HG03571 (cell line): ENCODE data around the gene EPB41L1.

Source experiments
- ATAC-seq: cut with Tn5 transposase; IDR thresholded peaks from one replicate; pipeline ENCODE4 v1.9.1; 2021; ENCODE audit not compliant: unreplicated experiment

Gene EPB41L1

GRCh38 chr20:36218380-36219064 lies 64.0 kb downstream of the EPB41L1 start:
- ATAC-seq = no peak

- no peak for ATAC-seq
Measured at GRCh38 chr20:36219671-36220220, 65.2 kb downstream of the EPB41L1 start.

- ATAC-seq = no peak
Measured at GRCh38 chr20:36225666-36226065, 71.1 kb downstream of the EPB41L1 start.

GRCh38 chr20:36228770-36229169 lies 74.2 kb downstream of the EPB41L1 start:
- no peak for ATAC-seq

- no peak for ATAC-seq
Measured at GRCh38 chr20:36230019-36230418, 75.5 kb downstream of the EPB41L1 start.

GRCh38 chr20:36231331-36231730 lies 76.8 kb downstream of the EPB41L1 start:
- no peak for ATAC-seq

GRCh38 chr20:36234771-36235320 lies 80.3 kb downstream of the EPB41L1 start:
- ATAC-seq = no peak

GRCh38 chr20:36235892-36236785 lies 81.6 kb downstream of the EPB41L1 start, which contains the start of gene AAR2:
Gene AAR2, plus strand, starts transcription at chr20:36236478. Its CDS starts 3,391 bp downstream, at chr20:36239869.
- no peak for ATAC-seq

GRCh38 chr20:36236786-36237121 lies 82.2 kb downstream of the EPB41L1 start:
- no peak for ATAC-seq

- no peak for ATAC-seq
Measured at GRCh38 chr20:36237477-36237876, 82.9 kb downstream of the EPB41L1 start.

- no peak for ATAC-seq
Measured at GRCh38 chr20:36238153-36238552, 83.6 kb downstream of the EPB41L1 start.

- ATAC-seq = no peak
Measured at GRCh38 chr20:36238760-36239159, 84.2 kb downstream of the EPB41L1 start.

GRCh38 chr20:36240076-36240475 lies 85.5 kb downstream of the EPB41L1 start:
- no peak for ATAC-seq

GRCh38 chr20:36241678-36242077 lies 87.1 kb downstream of the EPB41L1 start:
- ATAC-seq = no peak

- ATAC-seq = no peak
Measured at GRCh38 chr20:36243726-36244125, 89.2 kb downstream of the EPB41L1 start.

GRCh38 chr20:36246401-36246800 lies 91.9 kb downstream of the EPB41L1 start:
- no peak for ATAC-seq

- ATAC-seq = no peak
Measured at GRCh38 chr20:36248836-36249235, 94.3 kb downstream of the EPB41L1 start.

GRCh38 chr20:36249450-36249849 lies 94.9 kb downstream of the EPB41L1 start:
- ATAC-seq = no peak

- ATAC-seq = no peak
Measured at GRCh38 chr20:36251426-36251825, 96.9 kb downstream of the EPB41L1 start.

- ATAC-seq = no peak
Measured at GRCh38 chr20:36252511-36252910, 98.0 kb downstream of the EPB41L1 start.

- ATAC-seq = no peak
Measured at GRCh38 chr20:36253036-36253435, 98.5 kb downstream of the EPB41L1 start.

- ATAC-seq = no peak
Measured at GRCh38 chr20:36254076-36254475, 99.5 kb downstream of the EPB41L1 start.
